Medulla oblongata (tissue), 1 donor: ENCODE results near the gene RETREG3.
"Not testable (repeated sequence)": the region's sequence is repeated elsewhere in the genome, so short reads cannot be mapped to it uniquely, and the experiment has no call there.

ENCODE experiments used
- DNase-seq: peaks from one replicate; pipeline ENCODE4 v3.0.0-alpha.2; 2015; ENCODE audit errors: extremely low spot score

RETREG3 gene

GRCh38 chr17:42612013-42612412, 2.8 kb upstream of the RETREG3 start:
- no peak for DNase-seq

- not testable (repeated sequence) for DNase-seq
Observed at GRCh38 chr17:42609814-42610801, 934 bp upstream of the RETREG3 start.

GRCh38 chr17:42608305-42609181, 631 bp downstream of the RETREG3 start:
- no peak for DNase-seq

GRCh38 chr17:42607769-42608168, 1.4 kb downstream of the RETREG3 start:
- DNase-seq: no peak

GRCh38 chr17:42603318-42603717, 5.9 kb downstream of the RETREG3 start:
- DNase-seq: no peak

- DNase-seq: peak; percentile 68
Observed at GRCh38 chr17:42598905-42599304, 10.3 kb downstream of the RETREG3 start.

- no peak for DNase-seq
Observed at GRCh38 chr17:42596386-42596785, 12.8 kb downstream of the RETREG3 start.

GRCh38 chr17:42591411-42591810, 17.8 kb downstream of the RETREG3 start:
- no peak for DNase-seq

GRCh38 chr17:42590886-42591285, 18.3 kb downstream of the RETREG3 start:
- no peak for DNase-seq

- no peak for DNase-seq
Observed at GRCh38 chr17:42586514-42587230, 22.5 kb downstream of the RETREG3 start.

- no peak for DNase-seq
Observed at GRCh38 chr17:42585353-42585752, 23.8 kb downstream of the RETREG3 start.

- no peak for DNase-seq
Observed at GRCh38 chr17:42584880-42585279, 24.3 kb downstream of the RETREG3 start.

GRCh38 chr17:42581744-42582270, 27.4 kb downstream of the RETREG3 start:
- DNase-seq: no peak

GRCh38 chr17:42579794-42580551, 29.2 kb downstream of the RETREG3 start:
- DNase-seq: no peak

GRCh38 chr17:42578282-42578869, 30.8 kb downstream of the RETREG3 start:
- DNase-seq: peak; percentile 79

- peak; percentile 96 for DNase-seq
Observed at GRCh38 chr17:42577532-42578281, 31.5 kb downstream of the RETREG3 start, which contains the start of gene PSMC3IP. Gene PSMC3IP (minus strand): TSS chr17:42577729. CDS start chr17:42577686, 43 bp downstream.

GRCh38 chr17:42577140-42577531, 32.0 kb downstream of the RETREG3 start:
- DNase-seq: no peak

GRCh38 chr17:42574463-42574862, 34.7 kb downstream of the RETREG3 start:
- no peak for DNase-seq

GRCh38 chr17:42573095-42573494, 36.1 kb downstream of the RETREG3 start:
- no peak for DNase-seq
